B cell (primary cell): ENCODE data around the gene IMMP2L. TPM values are rescaled to one million over a fixed set of nuclear protein-coding genes. Genes with fewer than 3 reads are reported as not detected.

Source experiments
- ATAC-seq: fragments of 200-7000 bp; cut with Tn5 transposase; one replicate; pipeline ENCODE4 v1.10.0; 2021; ENCODE audit warnings: low read depth, mild to moderate bottlenecking, moderate number of reproducible peaks, moderate library complexity
- CTCF ChIA-PET: fragments of 350-600 bp; sonication (Branson Sonifier 250); formaldehyde crosslinking; loops from one replicate; lab custom pipeline; 2021; ENCODE audit warnings: antibody characterized with exemption, inconsistent platforms; lab: Charles Lee
- POLR2A ChIA-PET: fragments of 350-600 bp; sonication (Branson Sonifier 250); formaldehyde crosslinking; loops from one replicate; lab custom pipeline; 2021; ENCODE audit warnings: antibody characterized with exemption; lab: Charles Lee
- DNase-seq: peaks from one replicate; pipeline ENCODE4 v3.0.0; 2013
- H2AFZ ChIP-seq: 2 replicates; pipeline ENCODE4 v1.6.1; 2012; ENCODE audit warnings: mild to moderate bottlenecking, low read depth, low read length; ENCODE audit not compliant: insufficient read depth, poor library complexity, severe bottlenecking
- H3K27ac ChIP-seq, 2 donors: 1 replicate in 1 of 2; 2 replicates in 1 of 2; pipeline ENCODE4 v1.5.1; 2012 to 2013; ENCODE audit warnings: low read length in 2 of 2, mild to moderate bottlenecking in 2 of 2, moderate library complexity in 1 of 2
- H3K27me3 ChIP-seq, 4 experiments: fragments of 200-600 bp in 1 of 4; sonication (generic) in 1 of 4; replicated peaks in 1 of 4; 1 replicate in 2 of 4; 2 replicates in 2 of 4; pipeline versions ENCODE4 v1.6.1 to v1.7.0; 2013 to 2016; ENCODE audit warnings: low read length in 3 of 4, mild to moderate bottlenecking in 2 of 4, mixed read lengths in 1 of 4, moderate library complexity in 1 of 4; ENCODE audit not compliant: insufficient read depth in 4 of 4, control insufficient read depth in 3 of 4; ENCODE audit errors: control extremely low read depth in 1 of 4
- H3K36me3 ChIP-seq, 2 experiments: replicated peaks in 1 of 2; 1 replicate in 1 of 2; 2 replicates in 1 of 2; pipeline versions ENCODE4 v1.6.1 to v1.7.1; 2013; ENCODE audit warnings: low read length in 1 of 2; ENCODE audit not compliant: insufficient read depth in 2 of 2, control insufficient read depth in 1 of 2; ENCODE audit errors: control extremely low read depth in 1 of 2, extremely low read depth in 1 of 2
- H3K4me1 ChIP-seq, 2 donors: fragments of 200-600 bp in 1 of 2; sonication (generic) in 1 of 2; 1 replicate in 1 of 2; 2 replicates in 1 of 2; pipeline versions ENCODE4 v1.5.1 to v1.6.1; 2013 to 2017; ENCODE audit warnings: low read length in 2 of 2; ENCODE audit not compliant: control insufficient read depth in 2 of 2, insufficient read depth in 2 of 2
- H3K4me2 ChIP-seq: replicated peaks from 2 replicates; pipeline ENCODE3; 2012; ENCODE audit warnings: mild to moderate bottlenecking, low read depth, low read length; ENCODE audit not compliant: poor library complexity, severe bottlenecking
- H3K4me3 ChIP-seq, 5 experiments: fragments of 200-600 bp in 1 of 5; sonication (generic) in 1 of 5; 1 replicate in 3 of 5; 2 replicates in 2 of 5; pipeline versions ENCODE4 v1.5.1 to v1.7.0; 2011 to 2016; ENCODE audit warnings: low read length in 4 of 5, mild to moderate bottlenecking in 4 of 5, low read depth in 2 of 5, control low read depth in 1 of 5, moderate library complexity in 1 of 5; ENCODE audit not compliant: insufficient read depth in 1 of 5; ENCODE audit errors: control extremely low read depth in 1 of 5, extremely low read depth in 1 of 5
- H3K79me2 ChIP-seq: fragments of 200-600 bp; sonication (generic); one replicate; pipeline ENCODE4 v1.6.0; 2016; ENCODE audit warnings: low read length; ENCODE audit not compliant: control insufficient read depth, insufficient read depth
- H3K9ac ChIP-seq: fragments of 200-600 bp; sonication (generic); 2 replicates; pipeline ENCODE4 v1.6.1; 2017; ENCODE audit warnings: mild to moderate bottlenecking, low read length, moderate library complexity
- H3K9me3 ChIP-seq, 3 donors: one replicate each; pipeline versions ENCODE4 v1.6.1 to v1.7.1; 2013; ENCODE audit warnings: low read length in 2 of 3; ENCODE audit not compliant: control insufficient read depth in 2 of 3, insufficient read depth in 1 of 3; ENCODE audit errors: control extremely low read depth in 1 of 3
- H4K20me1 ChIP-seq: 2 replicates; pipeline ENCODE4 v1.6.0; 2012; ENCODE audit warnings: mild to moderate bottlenecking, low read length; ENCODE audit not compliant: insufficient read depth, control insufficient read depth, poor library complexity, severe bottlenecking
- H3K27ac Mint-ChIP-seq: one replicate; pipeline ENCODE4 v1.8.0; 2021; ENCODE audit warnings: mixed read lengths
- H3K27me3 Mint-ChIP-seq: one replicate; pipeline ENCODE4 v1.8.0; 2021; ENCODE audit warnings: mixed read lengths
- H3K4me1 Mint-ChIP-seq: one replicate; pipeline ENCODE4 v1.8.0; 2021; ENCODE audit warnings: mixed read lengths
- H3K4me3 Mint-ChIP-seq: one replicate; pipeline ENCODE4 v1.8.0; 2021; ENCODE audit warnings: mixed read lengths
- H3K9me3 Mint-ChIP-seq: one replicate; pipeline ENCODE4 v1.8.0; 2022; ENCODE audit warnings: mixed read lengths; ENCODE audit not compliant: insufficient read depth
- EZH2 ChIP-seq: IDR thresholded peaks from 2 replicates; pipeline ENCODE4 v1.6.1; 2012; ENCODE audit warnings: borderline replicate concordance, low read depth, mild to moderate bottlenecking, moderate library complexity, low read length; ENCODE audit not compliant: insufficient read depth, poor library complexity, severe bottlenecking
- WGBS: methylation state at CpG from one replicate; pipeline ENCODE4 v1.1.5; 2013; ENCODE audit warnings: missing lambda C conversion rate; ENCODE audit not compliant: insufficient coverage; 5-methylcytosine and 5-hydroxymethylcytosine counted together
- intact Hi-C: fragments of 100-400 bp; cut with micrococcal nuclease; formaldehyde crosslinking; loops from one replicate; pipeline ENCODE4 v1.10.0; 2022
- polyA plus RNA-seq: library from polyadenylated mRNA; depleted of rRNA; stranded (reverse); fragments of >200 nt; gene quantifications from 2 replicates; pipeline ENCODE4 v1.2.3, GENCODE V29; 2012
- total RNA-seq, 2 donors: library from RNA; stranded (reverse); fragments of 120-200 nt in 1 of 2; gene quantifications; 1 replicate in 1 of 2; 2 replicates in 1 of 2; pipeline versions ENCODE4 v1.2.3 to v1.2.4, GENCODE V29; 2013 to 2022
- TF ChIP-seq, protein P1 (sequence below): fragments of 200-600 bp; IDR thresholded peaks from one replicate; pipeline ENCODE4 v1.8.0; 2022; ENCODE audit warnings: antibody characterized with exemption, mild to moderate bottlenecking

IMMP2L gene
- total and polyA plus RNA-seq, 2 donors (not counting 1 experiment from before 2014, with no cell fraction given): 3.8 to 34.2 TPM

DNA sequence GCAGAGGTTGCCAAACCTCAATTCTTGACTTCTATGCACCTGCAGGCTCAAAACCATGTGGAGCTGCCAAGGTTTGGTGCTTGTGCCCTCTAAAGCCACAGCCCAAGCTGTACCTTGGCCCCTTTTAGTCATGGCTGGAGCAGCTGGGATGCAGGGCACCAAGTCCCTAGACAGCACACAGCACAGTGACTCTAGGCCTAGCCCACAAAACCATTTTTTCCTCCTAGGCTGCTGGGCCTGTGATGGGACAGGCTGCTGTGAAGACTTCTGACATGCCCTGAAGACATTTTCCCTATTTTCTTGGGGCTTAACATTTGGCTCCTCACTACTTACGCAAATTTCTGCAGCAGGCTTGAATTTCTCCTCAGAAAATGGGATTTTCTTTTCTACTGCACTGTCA is 499.1 kb downstream of the IMMP2L start:
- no peak overlapping the region for H3K4me3 Mint-ChIP-seq
- DNase-seq (no peak), ATAC-seq (no peak)
- 95% methylated on average over 1 of the region's 1 CpG for WGBS
- H3K27me3 ChIP-seq: no peaks in the 10 kb centered on the region
- no peaks in the 10 kb centered on the region for H3K79me2 ChIP-seq
- H3K9me3 Mint-ChIP-seq: peaks cover 9% of the 10 kb centered on the region
- no peaks in the 10 kb centered on the region for H3K4me1 ChIP-seq
- ChIA-PET POLR2A (no interaction called here), CTCF (interaction anchor here (0.6 kb wide), 1 partner anchor 499 kb away, joined by 3 read pairs; the partner anchor contains the start of gene IMMP2L)
- intact Hi-C loops: no loop called here
- no peak overlapping the region for H3K4me2 ChIP-seq
- H2AFZ ChIP-seq: no peak overlapping the region
- TF ChIP-seq, protein P1, sequence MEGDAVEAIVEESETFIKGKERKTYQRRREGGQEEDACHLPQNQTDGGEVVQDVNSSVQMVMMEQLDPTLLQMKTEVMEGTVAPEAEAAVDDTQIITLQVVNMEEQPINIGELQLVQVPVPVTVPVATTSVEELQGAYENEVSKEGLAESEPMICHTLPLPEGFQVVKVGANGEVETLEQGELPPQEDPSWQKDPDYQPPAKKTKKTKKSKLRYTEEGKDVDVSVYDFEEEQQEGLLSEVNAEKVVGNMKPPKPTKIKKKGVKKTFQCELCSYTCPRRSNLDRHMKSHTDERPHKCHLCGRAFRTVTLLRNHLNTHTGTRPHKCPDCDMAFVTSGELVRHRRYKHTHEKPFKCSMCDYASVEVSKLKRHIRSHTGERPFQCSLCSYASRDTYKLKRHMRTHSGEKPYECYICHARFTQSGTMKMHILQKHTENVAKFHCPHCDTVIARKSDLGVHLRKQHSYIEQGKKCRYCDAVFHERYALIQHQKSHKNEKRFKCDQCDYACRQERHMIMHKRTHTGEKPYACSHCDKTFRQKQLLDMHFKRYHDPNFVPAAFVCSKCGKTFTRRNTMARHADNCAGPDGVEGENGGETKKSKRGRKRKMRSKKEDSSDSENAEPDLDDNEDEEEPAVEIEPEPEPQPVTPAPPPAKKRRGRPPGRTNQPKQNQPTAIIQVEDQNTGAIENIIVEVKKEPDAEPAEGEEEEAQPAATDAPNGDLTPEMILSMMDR: no peak
- TF ChIP-seq EZH2: no peak
- H4K20me1 ChIP-seq: no peaks in the 10 kb centered on the region
- no peaks in the 10 kb centered on the region for H3K4me1 Mint-ChIP-seq
- H3K27ac ChIP-seq: no peak overlapping the region
- no peak overlapping the region for H3K4me3 ChIP-seq
- H3K27ac Mint-ChIP-seq: no peak overlapping the region
- H3K27me3 Mint-ChIP-seq: no peaks in the 10 kb centered on the region
- H3K9ac ChIP-seq: no peak overlapping the region
- H3K36me3 ChIP-seq: no peaks in the 10 kb centered on the region
- peaks cover 0 to 14% (median 11%) of the 10 kb centered on the region in 3 donors for H3K9me3 ChIP-seq

DNA sequence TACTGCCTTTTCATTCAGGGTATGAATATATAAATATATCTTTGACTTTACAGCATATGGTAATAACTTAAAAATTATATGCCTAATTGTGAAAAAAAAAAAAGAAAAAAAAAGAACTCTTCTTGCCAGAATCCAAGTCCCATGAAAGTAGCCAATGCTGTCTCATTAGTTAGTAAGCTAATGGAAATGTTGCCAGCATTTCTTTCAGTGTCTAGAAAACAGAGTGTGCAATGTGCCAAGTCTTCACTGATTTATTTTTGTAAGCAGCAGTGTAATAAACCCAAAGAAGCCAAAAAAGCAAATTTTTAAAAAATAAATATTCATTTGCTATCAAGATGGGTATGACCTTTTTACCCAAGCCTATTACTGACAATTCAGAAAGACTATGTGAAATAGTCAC is 502.5 kb downstream of the IMMP2L start:
- Mint-ChIP-seq H3K4me1 (no peaks in the 10 kb centered on the region), H3K27me3 (no peaks in the 10 kb centered on the region), H3K4me3 (no peak overlapping the region), H3K9me3 (peaks cover 5% of the 10 kb centered on the region), H3K27ac (no peak overlapping the region)
- intact Hi-C loops: no loop called here
- H3K27ac ChIP-seq: no peak overlapping the region
- H2AFZ ChIP-seq: no peak overlapping the region
- ChIA-PET CTCF (no interaction called here), POLR2A (no interaction called here)
- peaks cover 0 to 11% (median 8%) of the 10 kb centered on the region in 3 donors for H3K9me3 ChIP-seq
- ATAC-seq: no peak
- H3K9ac ChIP-seq: no peak overlapping the region
- no peak overlapping the region for H3K4me3 ChIP-seq
- DNase-seq: no peak
- no peaks in the 10 kb centered on the region for H3K27me3 ChIP-seq
- TF ChIP-seq, protein P1: no peak
- no peak for TF ChIP-seq EZH2
- H3K36me3 ChIP-seq: no peaks in the 10 kb centered on the region
- H3K4me2 ChIP-seq: no peak overlapping the region
- no peaks in the 10 kb centered on the region for H3K79me2 ChIP-seq
- H3K4me1 ChIP-seq: peaks cover 0 to 4% of the 10 kb centered on the region in 2 donors
- H4K20me1 ChIP-seq: no peaks in the 10 kb centered on the region
